ENCODE results near the gene WDR33. TPM values are rescaled to one million over a fixed set of nuclear protein-coding genes. Genes with fewer than 3 reads are reported as not detected.

WDR33 gene
- total and polyA plus RNA-seq, 2 of the 4 experiments (the other 2 are of a cell fraction), result 19.6 to 41.2 TPM

DNA sequence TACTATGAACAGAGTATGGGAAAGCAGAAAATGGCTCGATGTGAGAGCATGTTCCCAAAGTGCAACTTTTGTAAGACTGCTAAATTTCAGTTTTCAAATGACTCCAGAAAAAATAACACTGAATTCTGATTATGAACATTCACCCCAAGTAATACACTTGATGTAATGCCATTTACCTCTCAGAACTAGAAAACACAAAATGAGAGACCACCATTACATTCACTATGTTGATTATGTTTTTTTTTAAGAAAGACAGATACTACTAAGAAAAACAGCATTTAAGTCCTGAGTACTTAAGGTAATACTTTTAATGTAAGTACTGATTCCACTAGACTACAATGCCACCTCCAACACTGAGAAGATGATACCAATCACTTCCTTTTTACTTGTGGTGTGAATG lies 71.2 kb downstream of the WDR33 start:
- in situ Hi-C loops (cut with MboI; ENCODE audit: low sequenced_read_pairs), result no loop called here
- ChIA-PET CTCF (interaction anchor here (0.6 kb wide), 1 partner anchor 11 kb away, joined by 3 read pairs; no protein-coding TSS in a partner anchor), POLR2A (ENCODE audit: unreplicated experiment) (no interaction called here)
- intact Hi-C loops (cut with micrococcal nuclease), result no loop called here
- no peak overlapping the region for H4K91ac ChIP-seq (ENCODE audit: insufficient read depth, low read depth, low read length)
- peaks cover 10 to 14% of the 10 kb centered on the region in 2 experiments; a peak in 3 of 4 replicates for H3K79me1 ChIP-seq (ENCODE audit: low read depth in 1 of 2, low read length in 2 of 2)
- H4K20me1 ChIP-seq (ENCODE audit: insufficient read depth, low read length), result no peaks in the 10 kb centered on the region
- H3K14ac ChIP-seq (replicated peaks; ENCODE audit: low read depth, low read length), result no peak overlapping the region
- no peak overlapping the region for H2BK20ac ChIP-seq (ENCODE audit: low read depth, low read length)
- H3K9me3 ChIP-seq (ENCODE audit: control insufficient read depth, insufficient read depth, low read length), result no peaks in the 10 kb centered on the region
- H3K18ac ChIP-seq (ENCODE audit: low read depth, low read length), result no peak overlapping the region
- H3K4me2 ChIP-seq (ENCODE audit: low read depth, low read length), result no peak overlapping the region
- H3K4me3 ChIP-seq (ENCODE audit: insufficient read depth, low read depth, low read length), result no peak overlapping the region
- H3K36me3 ChIP-seq (ENCODE audit: control insufficient read depth, insufficient read depth, low read length), result peaks cover 5% of the 10 kb centered on the region
- no peak overlapping the region for H4K8ac ChIP-seq (ENCODE audit: low read depth in 2 of 2, low read length in 2 of 2)
- no peak overlapping the region for H4K5ac ChIP-seq (ENCODE audit: low read depth, low read length)
- dilution Hi-C loops (cut with HindIII; ENCODE audit: low sequenced_read_pairs, unreplicated experiment), result no loop called here
- no peak overlapping the region for H2AFZ ChIP-seq (replicated peaks; ENCODE audit: low read length, poor library complexity)
- peaks cover 6% of the 10 kb centered on the region for H3K9me1 ChIP-seq (ENCODE audit: insufficient read depth, low read length)
- ATAC-seq (ENCODE audit: low read depth) (no peak), DNase-seq (no peak)
- no peak overlapping the region for H3K56ac ChIP-seq (ENCODE audit: extremely low read depth, insufficient read depth, low read length)
- no peak overlapping the region for H2BK120ac ChIP-seq (ENCODE audit: low read depth, low read length)
- BruUV-seq (replicated peaks), result no TSS peak
- H3K27me3 ChIP-seq (ENCODE audit: control insufficient read depth, insufficient read depth, low read length), result no peaks in the 10 kb centered on the region
- H3K4me1 ChIP-seq (ENCODE audit: control insufficient read depth, insufficient read depth, low read length), result peaks cover 5% of the 10 kb centered on the region; the same call in 1 of the 2 replicates
- H3K4ac ChIP-seq (ENCODE audit: low read depth, low read length), result no peak overlapping the region
- TF ChIP-seq NFE2L2 (IDR thresholded peaks at IDR 0.05; ENCODE audit: low read depth, low read length), result no peak
- TF ChIP-seq RAD21 (IDR thresholded peaks at IDR 0.05; ENCODE audit: low read length), result no peak
- TF ChIP-seq RFX5 (IDR thresholded peaks at IDR 0.05; ENCODE audit: low read depth, low read length), result no peak
- no peak for TF ChIP-seq SMC3 (IDR thresholded peaks at IDR 0.05; ENCODE audit: low read depth, low read length)
- no peak for TF ChIP-seq RCOR1 (IDR thresholded peaks at IDR 0.05; ENCODE audit: insufficient replicate concordance, low read length)
- no peak for TF ChIP-seq BHLHE40 (IDR thresholded peaks at IDR 0.05; ENCODE audit: low read depth, low read length)
- TF ChIP-seq, protein P1, sequence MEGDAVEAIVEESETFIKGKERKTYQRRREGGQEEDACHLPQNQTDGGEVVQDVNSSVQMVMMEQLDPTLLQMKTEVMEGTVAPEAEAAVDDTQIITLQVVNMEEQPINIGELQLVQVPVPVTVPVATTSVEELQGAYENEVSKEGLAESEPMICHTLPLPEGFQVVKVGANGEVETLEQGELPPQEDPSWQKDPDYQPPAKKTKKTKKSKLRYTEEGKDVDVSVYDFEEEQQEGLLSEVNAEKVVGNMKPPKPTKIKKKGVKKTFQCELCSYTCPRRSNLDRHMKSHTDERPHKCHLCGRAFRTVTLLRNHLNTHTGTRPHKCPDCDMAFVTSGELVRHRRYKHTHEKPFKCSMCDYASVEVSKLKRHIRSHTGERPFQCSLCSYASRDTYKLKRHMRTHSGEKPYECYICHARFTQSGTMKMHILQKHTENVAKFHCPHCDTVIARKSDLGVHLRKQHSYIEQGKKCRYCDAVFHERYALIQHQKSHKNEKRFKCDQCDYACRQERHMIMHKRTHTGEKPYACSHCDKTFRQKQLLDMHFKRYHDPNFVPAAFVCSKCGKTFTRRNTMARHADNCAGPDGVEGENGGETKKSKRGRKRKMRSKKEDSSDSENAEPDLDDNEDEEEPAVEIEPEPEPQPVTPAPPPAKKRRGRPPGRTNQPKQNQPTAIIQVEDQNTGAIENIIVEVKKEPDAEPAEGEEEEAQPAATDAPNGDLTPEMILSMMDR (conservative IDR thresholded peaks at IDR 0.05; ENCODE audit: low read depth, low read length), result no peak
- TF ChIP-seq, protein P2, sequence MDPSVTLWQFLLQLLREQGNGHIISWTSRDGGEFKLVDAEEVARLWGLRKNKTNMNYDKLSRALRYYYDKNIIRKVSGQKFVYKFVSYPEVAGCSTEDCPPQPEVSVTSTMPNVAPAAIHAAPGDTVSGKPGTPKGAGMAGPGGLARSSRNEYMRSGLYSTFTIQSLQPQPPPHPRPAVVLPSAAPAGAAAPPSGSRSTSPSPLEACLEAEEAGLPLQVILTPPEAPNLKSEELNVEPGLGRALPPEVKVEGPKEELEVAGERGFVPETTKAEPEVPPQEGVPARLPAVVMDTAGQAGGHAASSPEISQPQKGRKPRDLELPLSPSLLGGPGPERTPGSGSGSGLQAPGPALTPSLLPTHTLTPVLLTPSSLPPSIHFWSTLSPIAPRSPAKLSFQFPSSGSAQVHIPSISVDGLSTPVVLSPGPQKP (IDR thresholded peaks at IDR 0.05; ENCODE audit: borderline replicate concordance, low read depth, low read length), result no peak
- no peak for TF ChIP-seq CEBPB (IDR thresholded peaks at IDR 0.05; ENCODE audit: low read depth, low read length)
- no peak for TF ChIP-seq FOS (IDR thresholded peaks at IDR 0.05; ENCODE audit: low read depth, low read length)
- TF ChIP-seq CHD1 (IDR thresholded peaks at IDR 0.05; ENCODE audit: low read depth, low read length), result no peak
- no peak overlapping the region for H2AK9ac ChIP-seq (replicated peaks; ENCODE audit: low read depth, low read length, poor library complexity)
- H2AK5ac ChIP-seq (ENCODE audit: low read depth, low read length), result no peak overlapping the region
- H3K27ac ChIP-seq (ENCODE audit: insufficient read depth, low read length), result no peak overlapping the region
- WGBS, 2 experiments (ENCODE audit: extremely low coverage in 2 of 2, insufficient read length in 1 of 2), result no CpG with 5 or more reads among the region's 1 CpG
- no peak overlapping the region for H2BK15ac ChIP-seq (ENCODE audit: low read depth, low read length)
- no peak overlapping the region for H2BK5ac ChIP-seq (ENCODE audit: low read depth, low read length, poor library complexity, severe bottlenecking)
- H3K23ac ChIP-seq (ENCODE audit: low read depth, low read length), result no peak overlapping the region
- no peak overlapping the region for H3K9ac ChIP-seq (ENCODE audit: low read depth, low read length)
